ENCODE results near the gene VAMP8. TPM values are rescaled to one million over a fixed set of nuclear protein-coding genes. Genes with fewer than 3 reads are reported as not detected.

VAMP8 gene
- total RNA-seq, 1 experiment from 2014 or later, result 52.0 TPM

GRCh38 chr2:85600951-85601770, 23.8 kb downstream of the VAMP8 start:
- ChIA-PET CTCF (no interaction called here), POLR2A (interaction anchor here (0.5 to 1.1 kb wide), 2 partner anchors 11 to 39 kb away, joined by 3 to 4 read pairs; no protein-coding TSS in a partner anchor)
- no peak for TF ChIP-seq HMGA2 (CRISPR knock-in tag; IDR thresholded peaks at IDR 0.05)
- no peak for TF ChIP-seq ZNF532 (CRISPR knock-in tag; IDR thresholded peaks at IDR 0.05; ENCODE audit: borderline replicate concordance)
- TF ChIP-seq FOXP4 (CRISPR knock-in tag; IDR thresholded peaks at IDR 0.05), result no peak
- TF ChIP-seq NFE2L1 (CRISPR knock-in tag; IDR thresholded peaks at IDR 0.05), result no peak
- no peak for TF ChIP-seq NR2C2 (CRISPR knock-in tag; IDR thresholded peaks at IDR 0.05)
- no peak for TF ChIP-seq IRF2 (CRISPR knock-in tag; IDR thresholded peaks at IDR 0.05; ENCODE audit: borderline replicate concordance, low read depth)
- H3K4me3 Mint-ChIP-seq, result peak overlapping the region; percentile 86
- peaks cover 14% of the 10 kb centered on the region; the same call in 1 of the 2 replicates for H3K36me3 Mint-ChIP-seq
- peaks cover 18% of the 10 kb centered on the region for H3K4me1 Mint-ChIP-seq
- ATAC-seq (no peak), DNase-seq (ENCODE audit: low spot score) (no peak)
- no peaks in the 10 kb centered on the region for H3K27me3 Mint-ChIP-seq (ENCODE audit: low read depth)
- H3K9me3 Mint-ChIP-seq, result no peaks in the 10 kb centered on the region
- H3K27ac Mint-ChIP-seq, result 0 out of 2 replicates have a peak overlapping the region, but pooled peaks have one; percentile 15

- Mint-ChIP-seq H3K36me3 (peaks cover 13% of the 10 kb centered on the region; the same call in 1 of the 2 replicates), H3K27me3 (ENCODE audit: low read depth) (no peaks in the 10 kb centered on the region), H3K4me3 (peak overlapping the region; percentile 86), H3K27ac (0 out of 2 replicates have a peak overlapping the region, but pooled peaks have one; percentile 15), H3K9me3 (no peaks in the 10 kb centered on the region), H3K4me1 (peaks cover 18% of the 10 kb centered on the region)
- ChIA-PET POLR2A (interaction anchor here (1.0 to 1.4 kb wide), 2 partner anchors 10 to 63 kb away, joined by 6 read pairs; partner anchors contain the start of genes C2orf68 and MAT2A), CTCF (interaction anchor here (1.6 to 2.0 kb wide), 2 partner anchors 10 to 36 kb away, joined by 7 to 11 read pairs; partner anchors contain the start of gene C2orf68)
- peak; percentile 58 for DNase-seq (ENCODE audit: low spot score)
- ATAC-seq, result peak; percentile 40
- TF ChIP-seq SOX15 (CRISPR knock-in tag; IDR thresholded peaks at IDR 0.05), result no peak
- TF ChIP-seq, protein P1, sequence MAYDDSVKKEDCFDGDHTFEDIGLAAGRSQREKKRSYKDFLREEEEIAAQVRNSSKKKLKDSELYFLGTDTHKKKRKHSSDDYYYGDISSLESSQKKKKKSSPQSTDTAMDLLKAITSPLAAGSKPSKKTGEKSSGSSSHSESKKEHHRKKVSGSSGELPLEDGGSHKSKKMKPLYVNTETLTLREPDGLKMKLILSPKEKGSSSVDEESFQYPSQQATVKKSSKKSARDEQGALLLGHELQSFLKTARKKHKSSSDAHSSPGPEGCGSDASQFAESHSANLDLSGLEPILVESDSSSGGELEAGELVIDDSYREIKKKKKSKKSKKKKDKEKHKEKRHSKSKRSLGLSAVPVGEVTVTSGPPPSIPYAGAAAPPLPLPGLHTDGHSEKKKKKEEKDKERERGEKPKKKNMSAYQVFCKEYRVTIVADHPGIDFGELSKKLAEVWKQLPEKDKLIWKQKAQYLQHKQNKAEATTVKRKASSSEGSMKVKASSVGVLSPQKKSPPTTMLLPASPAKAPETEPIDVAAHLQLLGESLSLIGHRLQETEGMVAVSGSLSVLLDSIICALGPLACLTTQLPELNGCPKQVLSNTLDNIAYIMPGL (CRISPR knock-in tag; IDR thresholded peaks at IDR 0.05), result no peak
- no peak for TF ChIP-seq FOXP1 (CRISPR knock-in tag; IDR thresholded peaks at IDR 0.05; ENCODE audit: borderline replicate concordance)
- TF ChIP-seq GRHL2 (CRISPR knock-in tag; IDR thresholded peaks at IDR 0.05; ENCODE audit: insufficient replicate concordance, severe bottlenecking), result no peak
- TF ChIP-seq NFE2L1 (CRISPR knock-in tag; IDR thresholded peaks at IDR 0.05), result 0 out of 2 replicates have a peak, but pooled peaks have one; percentile 31
- TF ChIP-seq USF2 (CRISPR knock-in tag; IDR thresholded peaks at IDR 0.05), result no peak
- no peak for TF ChIP-seq CREM (CRISPR knock-in tag; IDR thresholded peaks at IDR 0.05)
- 0 out of 2 replicates have a peak, but pooled peaks have one; percentile 29 for TF ChIP-seq TCF7 (CRISPR knock-in tag; IDR thresholded peaks at IDR 0.05; ENCODE audit: low read depth)
- TF ChIP-seq, protein P2, sequence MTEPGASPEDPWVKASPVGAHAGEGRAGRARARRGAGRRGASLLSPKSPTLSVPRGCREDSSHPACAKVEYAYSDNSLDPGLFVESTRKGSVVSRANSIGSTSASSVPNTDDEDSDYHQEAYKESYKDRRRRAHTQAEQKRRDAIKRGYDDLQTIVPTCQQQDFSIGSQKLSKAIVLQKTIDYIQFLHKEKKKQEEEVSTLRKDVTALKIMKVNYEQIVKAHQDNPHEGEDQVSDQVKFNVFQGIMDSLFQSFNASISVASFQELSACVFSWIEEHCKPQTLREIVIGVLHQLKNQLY (CRISPR knock-in tag; IDR thresholded peaks at IDR 0.05), result no peak
- TF ChIP-seq ZMAT4 (CRISPR knock-in tag; IDR thresholded peaks at IDR 0.05), result no peak
- TF ChIP-seq, protein P3, sequence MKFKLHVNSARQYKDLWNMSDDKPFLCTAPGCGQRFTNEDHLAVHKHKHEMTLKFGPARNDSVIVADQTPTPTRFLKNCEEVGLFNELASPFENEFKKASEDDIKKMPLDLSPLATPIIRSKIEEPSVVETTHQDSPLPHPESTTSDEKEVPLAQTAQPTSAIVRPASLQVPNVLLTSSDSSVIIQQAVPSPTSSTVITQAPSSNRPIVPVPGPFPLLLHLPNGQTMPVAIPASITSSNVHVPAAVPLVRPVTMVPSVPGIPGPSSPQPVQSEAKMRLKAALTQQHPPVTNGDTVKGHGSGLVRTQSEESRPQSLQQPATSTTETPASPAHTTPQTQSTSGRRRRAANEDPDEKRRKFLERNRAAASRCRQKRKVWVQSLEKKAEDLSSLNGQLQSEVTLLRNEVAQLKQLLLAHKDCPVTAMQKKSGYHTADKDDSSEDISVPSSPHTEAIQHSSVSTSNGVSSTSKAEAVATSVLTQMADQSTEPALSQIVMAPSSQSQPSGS (CRISPR knock-in tag; IDR thresholded peaks at IDR 0.05; ENCODE audit: borderline replicate concordance, low read depth), result no peak
These were observed 24.5 kb downstream of the VAMP8 start for GRCh38 chr2:85601771-85602475.
